Ovary (tissue), 3 donors: ENCODE measurements around the gene FOLR1.
A peak's percentile ranks its signal among the peaks of the same experiment; 100 is the strongest.

ENCODE experiments used
- CTCF ChIP-seq, 3 donors: fragments of 450-650 bp in 2 of 3; fragments of 200-600 bp in 1 of 3; IDR thresholded peaks; one replicate each; pipeline versions ENCODE4 v1.5.1 to v1.8.0; 2016 to 2022; ENCODE audit warnings: antibody characterized with exemption in 3 of 3, mild to moderate bottlenecking in 1 of 3
- EP300 ChIP-seq: sonication (generic); formaldehyde crosslinking; IDR thresholded peaks from one replicate; pipeline ENCODE4 v1.6.1; 2017; ENCODE audit warnings: antibody characterized with exemption
- POLR2A ChIP-seq: fragments of 450-650 bp; IDR thresholded peaks from one replicate; pipeline ENCODE4 v1.6.1; 2017; ENCODE audit warnings: antibody characterized with exemption, mild to moderate bottlenecking, moderate library complexity
- donor health status: DM: no; HTN: no; CAD: no.

- TF ChIP-seq CTCF (IDR thresholded peaks at IDR 0.05) (peak; percentile 25 to 35 (median 25)), POLR2A (no peak), EP300 (no peak)
Measured at GRCh38 chr11:72238040-72238450, 46.1 kb downstream of the FOLR1 start.
